IgD-negative memory B cell (primary cell): ENCODE data around the gene THADA. TPM values are rescaled to one million over a fixed set of nuclear protein-coding genes. Genes with fewer than 3 reads are reported as not detected.
A peak's percentile ranks its signal among the peaks of the same experiment; 100 is the strongest.

Source experiments
- H3K27ac Mint-ChIP-seq, 3 donors: one replicate each; pipeline ENCODE4 v1.8.0; 2020 to 2022; ENCODE audit warnings: mild to moderate bottlenecking in 3 of 3, mixed read lengths in 3 of 3, moderate library complexity in 1 of 3
- H3K27me3 Mint-ChIP-seq: one replicate; pipeline ENCODE4 v1.8.0; 2021; ENCODE audit warnings: mixed read lengths
- H3K36me3 Mint-ChIP-seq: one replicate; pipeline ENCODE4 v1.8.0; 2020; ENCODE audit warnings: mild to moderate bottlenecking, mixed read lengths
- H3K4me1 Mint-ChIP-seq, 3 donors: one replicate each; pipeline ENCODE4 v1.8.0; 2020 to 2022; ENCODE audit warnings: mixed read lengths in 3 of 3, mild to moderate bottlenecking in 1 of 3
- H3K4me3 Mint-ChIP-seq, 4 donors: one replicate each; pipeline ENCODE4 v1.8.0; 2020 to 2022; ENCODE audit warnings: mild to moderate bottlenecking in 4 of 4, mixed read lengths in 4 of 4, moderate library complexity in 3 of 4
- H3K9me3 Mint-ChIP-seq, 3 donors: one replicate each; pipeline ENCODE4 v1.8.0; 2020 to 2021; ENCODE audit warnings: mixed read lengths in 3 of 3, mild to moderate bottlenecking in 1 of 3
- polyA plus RNA-seq: library from polyadenylated mRNA; unstranded; fragments of 300-500 nt; fragmentation: Illumina TruSeq; gene quantifications from one replicate; pipeline ENCODE4 v1.2.3, GENCODE V29; 2021

THADA gene
- polyA plus RNA-seq, 1 donor from 2014 or later, result 13.7 TPM

DNA sequence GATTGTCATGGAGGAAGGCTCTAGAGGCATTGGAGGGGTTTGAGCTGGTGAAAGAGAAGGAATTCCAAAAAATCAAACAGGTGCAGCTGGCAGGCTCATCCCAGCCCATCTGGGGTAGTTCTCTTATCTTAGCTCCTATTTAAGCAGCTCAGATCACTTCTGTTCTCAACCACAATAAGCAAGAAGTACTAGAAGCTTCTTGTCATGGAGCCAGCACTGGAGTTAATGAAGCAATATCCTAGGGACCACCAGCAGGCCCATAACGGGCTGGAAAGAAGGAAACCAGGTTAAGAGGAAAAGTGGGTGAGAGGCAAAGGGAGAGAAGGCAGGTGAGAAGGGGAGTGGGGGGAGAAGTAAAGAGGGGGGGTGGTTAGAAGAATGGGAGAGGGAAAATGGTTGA lies 268.7 kb downstream of the THADA start:
- no peak overlapping the region for H3K27ac Mint-ChIP-seq

DNA sequence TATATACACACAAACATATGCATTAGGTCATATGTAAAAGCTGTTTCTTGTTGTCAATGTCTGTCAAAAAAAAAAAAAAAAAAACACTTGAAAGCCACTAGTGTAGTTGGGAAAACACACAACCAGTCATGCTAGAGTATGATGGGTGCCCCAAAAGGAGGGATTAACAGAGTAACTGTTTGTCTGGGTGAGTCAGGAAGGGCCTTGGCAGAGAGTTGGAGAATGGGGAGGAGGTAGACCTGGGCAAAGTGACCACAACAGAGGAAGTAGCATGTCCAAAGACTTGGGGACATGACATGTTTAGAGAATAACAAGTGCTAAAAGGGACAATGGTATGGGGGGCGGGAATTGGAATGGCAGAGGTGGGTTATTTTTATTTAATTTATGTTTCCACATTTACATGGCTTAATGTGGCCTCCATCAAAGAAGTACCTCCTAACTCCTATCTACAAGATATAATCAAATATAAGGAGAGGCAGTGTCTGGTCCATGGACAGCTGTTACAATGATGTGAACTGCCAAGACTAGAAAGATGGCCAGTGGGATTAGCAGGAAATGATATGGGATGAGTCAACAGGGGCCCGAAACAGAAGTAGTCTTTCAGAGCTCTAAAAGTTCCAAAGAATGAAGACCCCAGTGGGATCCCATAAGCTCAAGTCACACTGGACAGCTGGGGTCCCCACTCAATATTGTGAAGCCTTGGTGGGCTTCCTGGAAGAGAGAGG lies 269.6 kb downstream of the THADA start:
- Mint-ChIP-seq H3K36me3 (peaks cover 8% of the 10 kb centered on the region), H3K9me3 (peaks cover 0 to 4% (median 0%) of the 10 kb centered on the region in 3 donors), H3K4me3 (no peak overlapping the region), H3K4me1 (no peaks in the 10 kb centered on the region), H3K27me3 (no peaks in the 10 kb centered on the region), H3K27ac (no peak overlapping the region)

More for the DNA sequence above, 268.7 kb downstream of the THADA start:
- no peak overlapping the region for H3K4me3 Mint-ChIP-seq
- H3K36me3 Mint-ChIP-seq, result peaks cover 10% of the 10 kb centered on the region
- H3K9me3 Mint-ChIP-seq, result peaks cover 0 to 4% (median 0%) of the 10 kb centered on the region in 3 donors
- peaks cover 0 to 1% (median 0%) of the 10 kb centered on the region in 3 donors for H3K4me1 Mint-ChIP-seq
- no peaks in the 10 kb centered on the region for H3K27me3 Mint-ChIP-seq

DNA sequence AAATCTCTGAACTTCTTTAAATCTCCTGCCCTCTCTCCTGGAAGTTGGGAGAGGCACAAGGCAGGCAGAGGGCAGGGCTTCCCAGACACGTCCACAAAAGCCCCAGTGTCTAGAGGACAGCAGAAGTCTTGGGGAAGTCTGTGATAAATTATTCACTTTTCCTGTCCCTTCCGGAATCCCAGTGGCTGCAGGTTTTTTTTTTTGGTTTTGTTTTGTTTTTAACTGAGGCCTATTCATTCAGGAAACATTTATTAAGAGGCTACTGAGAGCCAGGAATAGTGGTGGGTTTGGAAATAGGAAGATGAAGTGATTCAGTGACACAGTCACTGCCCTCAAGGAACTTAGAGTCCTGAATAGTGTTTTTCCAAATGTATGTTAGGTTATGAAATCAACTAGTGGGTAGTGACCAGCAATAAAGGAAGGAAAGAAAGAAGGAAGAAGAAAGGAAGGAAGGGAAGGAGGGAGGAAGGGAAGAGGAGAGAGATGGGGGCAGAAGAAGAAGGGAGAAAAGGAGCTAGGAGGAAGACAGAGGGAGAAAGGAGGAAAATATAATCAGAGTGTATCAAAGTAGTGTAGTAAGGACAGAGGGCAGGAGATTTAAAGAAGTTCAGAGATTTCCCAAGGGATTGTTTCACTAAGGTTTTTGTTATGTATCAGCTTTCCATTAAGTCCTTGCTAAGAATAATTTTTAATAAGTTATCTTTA lies 270.6 kb downstream of the THADA start:
- peak overlapping the region in 1 of 3 donors; percentile 28 for H3K27ac Mint-ChIP-seq
- H3K36me3 Mint-ChIP-seq, result peaks cover 10% of the 10 kb centered on the region
- H3K9me3 Mint-ChIP-seq, result peaks cover 0 to 4% (median 0%) of the 10 kb centered on the region in 3 donors
- H3K4me1 Mint-ChIP-seq, result no peaks in the 10 kb centered on the region
- H3K4me3 Mint-ChIP-seq, result no peak overlapping the region
- H3K27me3 Mint-ChIP-seq, result no peaks in the 10 kb centered on the region

DNA sequence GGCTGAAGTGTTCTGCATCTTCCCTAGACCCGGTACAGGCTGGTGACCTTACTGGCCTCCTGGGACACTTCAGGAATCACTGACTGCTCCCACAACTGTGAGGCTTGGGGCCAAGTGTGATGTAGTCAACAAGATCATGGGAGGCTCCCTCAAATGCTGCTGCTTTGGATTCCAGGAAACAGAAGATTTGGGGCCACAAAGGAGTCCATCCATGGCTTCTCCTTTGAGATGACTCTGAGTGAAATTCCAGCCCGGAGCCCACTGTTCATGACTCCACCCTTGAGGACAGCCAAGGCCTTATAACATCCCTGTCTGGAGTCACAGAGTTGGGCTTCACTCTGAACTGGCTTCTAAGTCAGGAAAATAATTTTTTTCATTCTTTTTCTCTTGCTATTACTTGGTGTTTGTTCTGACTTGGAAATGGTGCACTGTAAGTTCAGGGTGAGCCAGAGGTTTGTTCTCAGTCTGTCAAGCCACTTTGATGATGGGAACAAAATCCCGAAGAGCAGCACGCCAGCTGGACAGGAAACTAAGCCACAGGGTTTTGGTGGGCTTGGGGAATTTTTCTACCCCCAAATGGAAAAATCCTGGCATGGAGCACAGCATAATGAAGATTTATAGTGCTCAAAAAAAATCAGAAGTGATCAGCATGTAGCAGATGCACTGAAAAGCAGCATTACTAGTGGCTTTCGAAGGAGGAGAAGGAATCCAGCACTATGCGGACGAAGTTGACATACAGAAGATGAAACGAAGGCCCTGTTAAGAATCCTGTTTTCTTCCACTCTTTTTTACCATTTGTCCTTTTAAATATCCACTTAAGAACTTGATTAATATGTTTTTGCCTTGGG lies 271.4 kb downstream of the THADA start:
- no peaks in the 10 kb centered on the region for H3K4me1 Mint-ChIP-seq
- peaks cover 0 to 4% (median 0%) of the 10 kb centered on the region in 3 donors for H3K9me3 Mint-ChIP-seq

DNA sequence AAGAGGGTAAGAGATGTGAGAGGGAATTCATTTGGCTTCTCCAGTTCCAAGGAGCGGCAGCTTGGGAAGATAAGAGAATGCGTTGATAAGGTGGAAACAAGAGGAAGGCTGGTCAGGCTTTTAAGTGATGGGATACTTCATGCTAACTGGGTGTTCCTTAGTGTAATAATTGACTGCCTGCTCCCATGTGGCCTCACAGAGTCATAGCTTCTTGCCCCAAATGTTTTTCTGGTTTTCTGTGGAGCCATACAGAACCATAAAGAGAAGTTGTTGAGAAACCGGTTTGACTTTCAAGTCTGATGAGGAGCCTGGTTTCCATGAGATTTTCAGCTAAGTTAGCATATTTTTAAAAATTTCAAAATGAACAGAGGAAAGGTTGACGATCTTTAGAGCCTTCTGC lies 272.0 kb downstream of the THADA start:
- Mint-ChIP-seq H3K36me3 (peaks cover 15% of the 10 kb centered on the region), H3K4me1 (no peaks in the 10 kb centered on the region), H3K9me3 (peaks cover 0 to 4% (median 0%) of the 10 kb centered on the region in 3 donors), H3K4me3 (no peak overlapping the region), H3K27me3 (no peaks in the 10 kb centered on the region), H3K27ac (peak overlapping the region in 1 of 3 donors; percentile 91)

More for the DNA sequence above, 271.4 kb downstream of the THADA start:
- H3K27me3 Mint-ChIP-seq, result no peaks in the 10 kb centered on the region
- H3K36me3 Mint-ChIP-seq, result peaks cover 15% of the 10 kb centered on the region
- H3K4me3 Mint-ChIP-seq, result no peak overlapping the region
- H3K27ac Mint-ChIP-seq, result peak overlapping the region in 2 of 3 donors; percentile 28 to 91

DNA sequence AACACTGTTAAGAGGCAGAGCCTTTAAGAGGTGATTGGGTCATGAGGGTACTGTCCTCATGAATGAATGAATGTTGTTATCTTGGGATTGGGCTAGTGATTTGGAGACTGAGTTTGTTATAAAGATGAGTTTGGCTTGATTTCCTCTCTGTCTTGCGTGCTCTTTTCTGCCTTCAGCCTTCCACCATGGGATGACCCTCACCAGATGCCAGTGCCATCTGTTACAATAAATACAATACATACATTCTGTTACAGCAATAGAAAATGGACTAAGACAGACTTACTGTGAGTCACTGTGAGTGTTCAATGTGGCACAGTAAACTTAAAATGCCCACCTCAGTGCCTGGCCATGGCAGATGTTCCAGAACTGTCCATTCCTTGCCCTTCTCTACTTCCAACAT lies 274.4 kb downstream of the THADA start:
- Mint-ChIP-seq H3K4me1 (no peaks in the 10 kb centered on the region), H3K9me3 (peaks cover 0 to 4% (median 0%) of the 10 kb centered on the region in 3 donors), H3K36me3 (peaks cover 13% of the 10 kb centered on the region), H3K27ac (no peak overlapping the region), H3K27me3 (no peaks in the 10 kb centered on the region), H3K4me3 (no peak overlapping the region)

DNA sequence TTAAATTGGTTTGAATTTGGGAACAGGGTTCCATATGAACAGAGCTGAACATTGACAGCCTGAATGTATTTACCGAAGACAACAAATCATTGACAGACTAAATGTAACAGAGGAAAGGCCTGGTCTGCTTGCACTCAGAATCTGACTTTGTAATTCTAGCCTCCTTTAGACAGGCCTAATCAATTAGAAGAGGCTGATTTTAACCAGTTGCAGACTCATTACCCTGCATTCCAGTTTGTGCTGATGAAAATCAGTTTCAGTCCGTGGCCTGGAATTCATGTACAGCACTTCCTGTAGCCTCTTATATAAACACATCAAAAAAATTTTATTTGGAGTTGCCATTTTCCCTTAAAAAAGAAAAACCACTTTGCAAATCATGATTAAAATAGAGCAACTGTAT lies 276.3 kb downstream of the THADA start:
- no peaks in the 10 kb centered on the region for H3K27me3 Mint-ChIP-seq
- no peak overlapping the region for H3K4me3 Mint-ChIP-seq
- no peaks in the 10 kb centered on the region for H3K4me1 Mint-ChIP-seq
- peaks cover 13% of the 10 kb centered on the region for H3K36me3 Mint-ChIP-seq
- H3K9me3 Mint-ChIP-seq, result peaks cover 0 to 2% (median 0%) of the 10 kb centered on the region in 3 donors
- no peak overlapping the region for H3K27ac Mint-ChIP-seq

DNA sequence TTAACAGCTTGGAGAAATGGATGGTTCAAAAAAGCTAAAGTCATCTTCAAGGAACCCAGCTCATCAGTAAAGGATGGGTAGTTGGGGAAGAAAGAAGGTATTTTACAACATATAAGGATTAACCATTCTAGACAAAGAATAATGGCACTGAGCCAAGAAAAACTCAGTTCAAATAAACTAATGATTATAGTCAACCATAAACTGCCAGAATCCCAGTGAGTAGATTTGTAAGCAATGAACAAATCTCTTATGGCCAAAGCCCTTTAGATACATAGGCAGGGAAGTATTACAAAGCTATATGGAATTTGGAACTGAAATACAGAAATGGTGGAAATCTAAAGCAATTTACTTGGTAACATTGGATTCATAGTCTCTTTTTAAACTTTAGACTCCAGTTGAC lies 277.0 kb downstream of the THADA start:
- Mint-ChIP-seq H3K27ac (no peak overlapping the region), H3K4me1 (no peaks in the 10 kb centered on the region), H3K27me3 (no peaks in the 10 kb centered on the region), H3K9me3 (peaks cover 0 to 2% (median 0%) of the 10 kb centered on the region in 3 donors), H3K36me3 (peaks cover 11% of the 10 kb centered on the region), H3K4me3 (no peak overlapping the region)

DNA sequence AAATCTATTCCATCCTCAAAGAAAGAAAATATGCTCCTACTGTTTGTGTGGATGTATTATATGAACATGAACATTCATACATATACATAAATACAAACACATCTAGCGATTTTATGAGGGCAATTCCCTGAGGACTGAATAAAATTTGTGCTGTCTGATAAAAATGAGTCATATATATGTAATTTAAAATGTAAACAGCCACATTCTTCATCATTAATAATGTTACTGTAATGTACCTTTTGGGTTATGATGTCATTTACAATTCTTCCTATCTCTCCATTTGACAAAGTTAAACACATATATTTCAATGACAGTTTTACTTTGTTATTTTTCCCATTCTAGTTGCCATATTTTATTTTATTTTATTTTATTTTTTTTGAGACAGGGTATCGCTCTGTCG lies 278.2 kb downstream of the THADA start:
- Mint-ChIP-seq H3K36me3 (peaks cover 9% of the 10 kb centered on the region), H3K4me3 (no peak overlapping the region), H3K27ac (no peak overlapping the region), H3K27me3 (no peaks in the 10 kb centered on the region), H3K4me1 (no peaks in the 10 kb centered on the region), H3K9me3 (no peaks in the 10 kb centered on the region)

DNA sequence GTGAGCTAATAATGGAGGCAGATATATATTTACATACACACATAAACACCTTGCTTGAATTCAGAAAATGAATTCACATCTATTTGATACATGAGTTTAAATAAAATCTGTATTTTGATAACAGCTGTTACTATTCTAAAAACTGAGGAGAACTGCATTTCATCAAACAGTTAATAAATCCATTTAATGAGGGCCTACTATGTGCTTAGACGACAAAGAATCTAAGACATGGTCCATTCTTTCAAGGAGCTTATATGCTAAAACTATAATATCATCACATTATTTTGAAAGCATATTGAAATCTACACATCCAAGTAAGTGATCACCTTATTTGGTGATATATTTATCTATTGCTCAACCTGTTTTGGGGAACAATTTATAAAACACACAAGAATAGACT lies 278.6 kb downstream of the THADA start:
- no peaks in the 10 kb centered on the region for H3K9me3 Mint-ChIP-seq
- no peak overlapping the region for H3K27ac Mint-ChIP-seq
- peaks cover 9% of the 10 kb centered on the region for H3K36me3 Mint-ChIP-seq
- no peak overlapping the region for H3K4me3 Mint-ChIP-seq
- no peaks in the 10 kb centered on the region for H3K27me3 Mint-ChIP-seq
- H3K4me1 Mint-ChIP-seq, result no peaks in the 10 kb centered on the region

DNA sequence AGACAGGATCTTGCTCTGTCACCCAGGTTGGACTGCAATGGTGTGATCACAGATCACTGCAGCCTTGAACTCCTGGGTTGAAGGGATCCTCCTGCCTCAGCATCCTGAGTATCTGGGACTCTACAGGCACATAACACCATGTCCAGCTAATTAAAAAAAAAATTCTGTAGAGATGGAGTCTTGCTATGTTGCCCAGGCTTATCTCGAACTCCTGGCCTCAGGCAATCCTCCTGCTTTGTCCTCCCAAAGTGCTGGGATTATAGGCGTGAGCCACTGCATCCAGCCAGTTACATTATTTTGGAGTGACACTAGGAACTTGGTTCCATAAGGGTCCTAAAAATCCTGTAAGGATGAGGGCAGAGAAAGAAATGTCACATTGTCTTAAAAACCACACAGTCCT lies 280.4 kb downstream of the THADA start:
- H3K36me3 Mint-ChIP-seq, result peaks cover 14% of the 10 kb centered on the region
- no peak overlapping the region for H3K4me3 Mint-ChIP-seq
- peak overlapping the region in 1 of 3 donors; percentile 39 for H3K27ac Mint-ChIP-seq
- H3K4me1 Mint-ChIP-seq, result no peaks in the 10 kb centered on the region
- no peaks in the 10 kb centered on the region for H3K27me3 Mint-ChIP-seq
- no peaks in the 10 kb centered on the region for H3K9me3 Mint-ChIP-seq

DNA sequence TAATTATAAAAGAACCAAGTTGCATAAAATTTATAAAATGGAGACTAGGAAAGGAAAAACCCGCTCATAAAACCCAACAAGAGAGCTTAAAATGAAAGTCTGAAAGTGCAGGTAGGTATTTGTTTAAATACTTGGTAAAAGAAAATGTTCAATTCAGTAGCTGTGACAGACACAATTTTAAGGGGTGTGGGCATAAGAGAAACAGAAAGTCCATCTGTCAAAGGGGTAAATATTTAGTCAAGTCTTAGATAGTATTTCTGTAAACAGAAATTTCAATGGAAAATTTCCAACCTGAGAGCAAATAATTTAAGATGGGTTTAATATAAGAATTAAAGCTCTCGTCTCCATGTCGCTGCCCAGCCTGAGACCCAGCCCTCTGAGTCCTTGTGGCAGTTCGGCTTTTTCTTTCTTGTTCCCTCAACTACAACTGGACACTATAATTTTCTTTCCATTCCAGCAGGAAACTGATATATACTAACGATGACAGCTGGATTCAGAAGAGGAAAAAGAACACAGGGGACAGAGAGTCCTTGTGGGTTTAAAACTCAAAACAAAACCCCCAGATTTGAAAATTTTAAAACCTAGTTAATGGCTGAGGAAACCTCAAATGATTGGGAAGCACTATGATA lies 281.4 kb downstream of the THADA start:
- Mint-ChIP-seq H3K27me3 (no peaks in the 10 kb centered on the region), H3K27ac (peak overlapping the region in 1 of 3 donors; percentile 53), H3K4me3 (no peak overlapping the region), H3K4me1 (peaks cover 0 to 2% (median under 1%) of the 10 kb centered on the region in 3 donors), H3K36me3 (peaks cover 10% of the 10 kb centered on the region), H3K9me3 (no peaks in the 10 kb centered on the region)

DNA sequence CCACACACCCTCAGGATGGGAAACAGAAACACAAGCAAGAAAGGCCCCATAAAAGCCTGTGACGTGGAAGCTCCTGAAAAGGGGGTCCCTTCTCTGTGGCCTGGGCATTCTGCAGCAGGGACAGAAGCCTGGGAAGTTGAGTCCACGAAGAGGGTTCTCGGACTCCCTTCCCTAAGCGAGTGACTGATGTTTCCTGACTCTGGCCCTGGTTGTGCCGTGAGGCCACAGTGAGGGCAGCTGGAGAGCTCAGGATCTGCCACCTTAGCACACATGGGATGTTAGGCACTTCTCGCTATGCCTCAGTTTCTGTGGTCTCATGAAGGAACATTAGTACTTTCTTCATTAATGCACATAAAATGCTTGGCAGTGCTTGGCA lies 282.2 kb downstream of the THADA start:
- H3K4me3 Mint-ChIP-seq, result no peak overlapping the region
- H3K27me3 Mint-ChIP-seq, result no peaks in the 10 kb centered on the region
- peaks cover 10% of the 10 kb centered on the region for H3K36me3 Mint-ChIP-seq
- H3K27ac Mint-ChIP-seq, result no peak overlapping the region
- peaks cover 0 to 4% (median 2%) of the 10 kb centered on the region in 3 donors for H3K4me1 Mint-ChIP-seq
- no peaks in the 10 kb centered on the region for H3K9me3 Mint-ChIP-seq

DNA sequence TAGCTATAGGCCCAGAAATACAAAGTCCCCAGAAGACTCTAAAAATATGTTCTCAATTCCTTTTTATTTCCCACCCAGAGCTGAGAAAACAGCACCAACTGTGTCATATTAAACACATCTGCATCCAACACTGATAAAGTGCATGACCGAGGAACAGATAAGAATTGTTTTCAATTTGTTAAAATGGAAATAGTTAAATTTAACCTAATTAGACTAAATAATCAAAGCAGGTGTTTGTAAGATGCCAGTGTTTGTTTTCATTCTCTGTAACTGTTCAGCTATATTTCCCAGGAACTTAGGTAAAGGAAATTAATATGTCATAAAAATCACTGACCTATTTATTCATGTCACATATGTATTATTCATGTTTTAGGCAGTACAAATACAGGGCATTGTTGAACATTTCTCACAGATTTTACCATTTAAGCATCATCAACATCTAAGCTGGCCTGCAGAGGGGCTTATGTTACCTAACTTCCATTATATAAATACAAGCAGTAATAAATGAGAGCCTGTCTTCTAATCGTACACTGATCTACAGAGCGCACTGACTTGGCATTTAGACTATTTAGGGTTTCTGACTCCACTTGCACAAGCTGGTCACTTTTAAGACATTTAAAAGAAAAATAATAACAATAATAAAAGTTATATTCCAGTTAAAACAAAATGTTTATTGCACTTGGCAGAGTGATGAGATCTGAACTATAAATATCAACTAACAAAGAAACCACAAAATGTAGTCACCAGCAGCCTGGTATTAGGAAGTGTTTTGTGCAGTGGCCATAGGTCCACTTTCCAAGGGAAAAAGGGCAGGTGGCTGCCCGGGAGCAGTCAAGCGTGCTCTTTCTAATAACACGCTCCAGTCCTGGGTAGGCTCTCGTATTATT lies 282.8 kb downstream of the THADA start:
- peaks cover 0 to 2% (median 0%) of the 10 kb centered on the region in 3 donors for H3K9me3 Mint-ChIP-seq

More for the DNA sequence above, 282.8 kb downstream of the THADA start:
- no peaks in the 10 kb centered on the region for H3K27me3 Mint-ChIP-seq
- peaks cover 12% of the 10 kb centered on the region for H3K36me3 Mint-ChIP-seq
- H3K27ac Mint-ChIP-seq, result no peak overlapping the region
- peaks cover 0 to 6% (median 2%) of the 10 kb centered on the region in 3 donors for H3K4me1 Mint-ChIP-seq
- no peak overlapping the region for H3K4me3 Mint-ChIP-seq
